ENCODE data around the gene TACSTD2. TPM values are rescaled to one million over a fixed set of nuclear protein-coding genes. Genes with fewer than 3 reads are reported as not detected.

TACSTD2 gene
- total RNA-seq, 2 experiments from 2014 or later: not detected

GRCh38 chr1:58622571-58622970 is 45.5 kb upstream of the TACSTD2 start:
- H4K20me1 ChIP-seq (ENCODE audit: insufficient read depth, low read length): no peaks in the 10 kb centered on the region
- H3K79me2 ChIP-seq (ENCODE audit: insufficient read depth, low read depth, low read length): no peaks in the 10 kb centered on the region
- no peaks in the 10 kb centered on the region for H3K4me1 ChIP-seq (ENCODE audit: insufficient read depth, low read length, poor library complexity, severe bottlenecking)
- no peaks in the 10 kb centered on the region for H3K9me3 ChIP-seq (ENCODE audit: low read length)
- H3K27ac ChIP-seq (ENCODE audit: low read depth, low read length, poor library complexity, severe bottlenecking): no peak overlapping the region
- intact Hi-C loops (cut with micrococcal nuclease; ENCODE audit: unreplicated experiment): no loop called here
- ChIA-PET POLR2A (no interaction called here), CTCF (ENCODE audit: unreplicated experiment) (no interaction called here)
- no peak overlapping the region for H2AFZ ChIP-seq (ENCODE audit: low read length)
- no peaks in the 10 kb centered on the region for H3K9me2 ChIP-seq (ENCODE audit: insufficient read depth, low read length)
- no peak for TF ChIP-seq EZH2phosphoT487 (IDR thresholded peaks at IDR 0.05; ENCODE audit: borderline replicate concordance, low read depth, low read length)
- TF ChIP-seq CTCF (conservative IDR thresholded peaks at IDR 0.05; ENCODE audit: low read length): no peak
- H3K4me2 ChIP-seq (ENCODE audit: low read length): no peak overlapping the region
- no peaks in the 10 kb centered on the region for H3K36me3 ChIP-seq (ENCODE audit: insufficient read depth, low read length)
- H3K4me3 ChIP-seq (ENCODE audit: low read depth, low read length, poor library complexity, severe bottlenecking): no peak overlapping the region
- no TSS peak for BruUV-seq (replicated peaks)
- DNase-seq (ENCODE audit: low spot score): no peak

- no TSS peak for BruUV-seq (replicated peaks)
- DNase-seq (ENCODE audit: low spot score): no peak
- POLR2A ChIA-PET: no interaction called here
- Histone ChIP-seq H3K4me3 (ENCODE audit: low read depth, low read length, poor library complexity, severe bottlenecking) (no peak overlapping the region), H3K79me2 (ENCODE audit: insufficient read depth, low read depth, low read length) (no peaks in the 10 kb centered on the region), H3K36me3 (ENCODE audit: insufficient read depth, low read length) (no peaks in the 10 kb centered on the region), H3K9me3 (ENCODE audit: low read length) (no peaks in the 10 kb centered on the region), H3K4me2 (ENCODE audit: low read length) (no peak overlapping the region), H3K4me1 (ENCODE audit: insufficient read depth, low read length, poor library complexity, severe bottlenecking) (no peaks in the 10 kb centered on the region), H3K9me2 (ENCODE audit: insufficient read depth, low read length) (no peaks in the 10 kb centered on the region), H4K20me1 (ENCODE audit: insufficient read depth, low read length) (no peaks in the 10 kb centered on the region), H2AFZ (ENCODE audit: low read length) (no peak overlapping the region), H3K27ac (ENCODE audit: low read depth, low read length, poor library complexity, severe bottlenecking) (no peak overlapping the region)
- CTCF ChIA-PET (ENCODE audit: unreplicated experiment): no interaction called here
- intact Hi-C loops (cut with micrococcal nuclease; ENCODE audit: unreplicated experiment): no loop called here
- TF ChIP-seq CTCF (conservative IDR thresholded peaks at IDR 0.05; ENCODE audit: low read length): no peak
- TF ChIP-seq EZH2phosphoT487 (IDR thresholded peaks at IDR 0.05; ENCODE audit: borderline replicate concordance, low read depth, low read length): no peak
Observed at GRCh38 chr1:58621391-58621790, 44.3 kb upstream of the TACSTD2 start.

GRCh38 chr1:58620926-58621325 is 43.9 kb upstream of the TACSTD2 start:
- H3K4me3 ChIP-seq (ENCODE audit: low read depth, low read length, poor library complexity, severe bottlenecking): no peak overlapping the region
- no peak overlapping the region for H2AFZ ChIP-seq (ENCODE audit: low read length)
- no TSS peak for BruUV-seq (replicated peaks)
- no peaks in the 10 kb centered on the region for H3K4me1 ChIP-seq (ENCODE audit: insufficient read depth, low read length, poor library complexity, severe bottlenecking)
- H3K4me2 ChIP-seq (ENCODE audit: low read length): no peak overlapping the region
- no peak for TF ChIP-seq CTCF (conservative IDR thresholded peaks at IDR 0.05; ENCODE audit: low read length)
- TF ChIP-seq EZH2phosphoT487 (IDR thresholded peaks at IDR 0.05; ENCODE audit: borderline replicate concordance, low read depth, low read length): no peak
- no peaks in the 10 kb centered on the region for H3K9me3 ChIP-seq (ENCODE audit: low read length)
- intact Hi-C loops (cut with micrococcal nuclease; ENCODE audit: unreplicated experiment): no loop called here
- CTCF ChIA-PET (ENCODE audit: unreplicated experiment): no interaction called here
- no peaks in the 10 kb centered on the region for H3K79me2 ChIP-seq (ENCODE audit: insufficient read depth, low read depth, low read length)
- no peaks in the 10 kb centered on the region for H3K36me3 ChIP-seq (ENCODE audit: insufficient read depth, low read length)
- no peak for DNase-seq (ENCODE audit: low spot score)
- H3K9me2 ChIP-seq (ENCODE audit: insufficient read depth, low read length): no peaks in the 10 kb centered on the region
- POLR2A ChIA-PET: no interaction called here
- no peaks in the 10 kb centered on the region for H4K20me1 ChIP-seq (ENCODE audit: insufficient read depth, low read length)
- H3K27ac ChIP-seq (ENCODE audit: low read depth, low read length, poor library complexity, severe bottlenecking): no peak overlapping the region
